Neuronal stem cell (in vitro differentiated cells): ENCODE data around the gene TBX5.
A peak's percentile ranks its signal among the peaks of the same experiment; 100 is the strongest.

Source experiments
- DNase-seq: peaks from one replicate; pipeline ENCODE4 v3.0.0-alpha.2; 2013; ENCODE audit warnings: low spot score
- H2AFZ ChIP-seq: one replicate; pipeline ENCODE4 v1.6.1; 2013; ENCODE audit warnings: mild to moderate bottlenecking, low read length, inconsistent platforms
- H2AK5ac ChIP-seq: 2 replicates; pipeline ENCODE4 v1.6.1; 2013; ENCODE audit warnings: low read depth, mild to moderate bottlenecking, inconsistent platforms, low read length, moderate library complexity, mixed read lengths
- H2BK120ac ChIP-seq: 2 replicates; pipeline ENCODE4 v1.6.1; 2013; ENCODE audit warnings: low read depth, mild to moderate bottlenecking, inconsistent platforms, low read length, moderate library complexity, mixed read lengths
- H2BK12ac ChIP-seq: one replicate; pipeline ENCODE4 v1.6.1; 2013; ENCODE audit warnings: low read length, inconsistent platforms
- H2BK15ac ChIP-seq: 2 replicates; pipeline ENCODE4 v1.6.1; 2013; ENCODE audit warnings: mild to moderate bottlenecking, low read length, inconsistent platforms, mixed read lengths
- H2BK5ac ChIP-seq: one replicate; pipeline ENCODE4 v1.6.1; 2013; ENCODE audit warnings: inconsistent platforms, mild to moderate bottlenecking, low read length, moderate library complexity
- H3K14ac ChIP-seq: one replicate; pipeline ENCODE4 v1.6.1; 2013; ENCODE audit warnings: low read length, inconsistent platforms
- H3K18ac ChIP-seq: 2 replicates; pipeline ENCODE4 v1.6.1; 2013; ENCODE audit warnings: low read length, inconsistent platforms
- H3K23ac ChIP-seq: 2 replicates; pipeline ENCODE4 v1.6.1; 2013; ENCODE audit warnings: low read depth, mild to moderate bottlenecking, mixed read lengths, low read length, inconsistent platforms; ENCODE audit not compliant: poor library complexity
- H3K27ac ChIP-seq: replicated peaks from 3 replicates; pipeline ENCODE4 v1.5.1; 2013; ENCODE audit warnings: low read length, inconsistent platforms
- H3K27me3 ChIP-seq, 3 experiments: 2 replicates each; pipeline ENCODE4 v1.6.1; 2013; ENCODE audit warnings: low read length in 3 of 3, mild to moderate bottlenecking in 2 of 3, inconsistent platforms in 1 of 3, low read depth in 1 of 3, mixed read lengths in 1 of 3, moderate library complexity in 1 of 3; ENCODE audit not compliant: control insufficient read depth in 3 of 3, insufficient read depth in 3 of 3
- H3K36me3 ChIP-seq, 2 donors: replicated peaks in 1 of 2; 2 replicates each; pipeline ENCODE4 v1.6.1; 2013; ENCODE audit warnings: low read length in 2 of 2; ENCODE audit not compliant: control insufficient read depth in 2 of 2, insufficient read depth in 2 of 2
- H3K4ac ChIP-seq: 2 replicates; pipeline ENCODE4 v1.6.1; 2013; ENCODE audit warnings: inconsistent platforms, mild to moderate bottlenecking, low read length, moderate library complexity
- H3K4me1 ChIP-seq, 2 donors: 1 replicate in 1 of 2; 2 replicates in 1 of 2; pipeline ENCODE4 v1.6.1; 2013; ENCODE audit warnings: low read length in 2 of 2, low read depth in 1 of 2; ENCODE audit not compliant: control insufficient read depth in 2 of 2, insufficient read depth in 1 of 2
- H3K4me2 ChIP-seq: one replicate; pipeline ENCODE4 v1.6.1; 2013; ENCODE audit warnings: mild to moderate bottlenecking, low read length, inconsistent platforms; ENCODE audit not compliant: insufficient read depth, poor library complexity, severe bottlenecking
- H3K4me3 ChIP-seq, 2 donors: 2 replicates each; pipeline ENCODE4 v1.5.1; 2013; ENCODE audit warnings: low read length in 2 of 2, mild to moderate bottlenecking in 2 of 2, inconsistent platforms in 1 of 2, moderate library complexity in 1 of 2
- H3K79me1 ChIP-seq: one replicate; pipeline ENCODE4 v1.6.1; 2013; ENCODE audit warnings: low read depth, mild to moderate bottlenecking, inconsistent platforms, low read length, moderate library complexity
- H3K9ac ChIP-seq: one replicate; pipeline ENCODE4 v1.6.1; 2013; ENCODE audit warnings: mild to moderate bottlenecking, low read depth, low read length, inconsistent platforms; ENCODE audit not compliant: poor library complexity
- H3K9me3 ChIP-seq, 2 donors: replicated peaks in 1 of 2; 2 replicates each; pipeline versions ENCODE3 to v1.6.1; 2013; ENCODE audit warnings: low read length in 2 of 2, mild to moderate bottlenecking in 2 of 2, inconsistent platforms in 1 of 2, low read depth in 1 of 2, mixed read lengths in 1 of 2, moderate library complexity in 1 of 2; ENCODE audit not compliant: control insufficient read depth in 2 of 2, insufficient read depth in 1 of 2
- H4K8ac ChIP-seq: one replicate; pipeline ENCODE4 v1.6.1; 2013; ENCODE audit warnings: low read depth, mild to moderate bottlenecking, inconsistent platforms, low read length, moderate library complexity
- H4K91ac ChIP-seq: one replicate; pipeline ENCODE4 v1.6.1; 2013; ENCODE audit warnings: low read length, low read depth, mild to moderate bottlenecking, inconsistent platforms; ENCODE audit not compliant: poor library complexity
- WGBS, 2 donors: extraction: QIAGEN DNeasy Blood & Tissue Kit; methylation state at CpG; one replicate each; pipeline ENCODE4 v1.1.7; 2013; ENCODE audit warnings: missing lambda C conversion rate in 2 of 2, mixed read lengths in 1 of 2; ENCODE audit not compliant: insufficient read length in 2 of 2, insufficient replicate concordance in 1 of 2; ENCODE audit errors: extremely low coverage in 2 of 2; 5-methylcytosine and 5-hydroxymethylcytosine counted together

TBX5 gene

DNA sequence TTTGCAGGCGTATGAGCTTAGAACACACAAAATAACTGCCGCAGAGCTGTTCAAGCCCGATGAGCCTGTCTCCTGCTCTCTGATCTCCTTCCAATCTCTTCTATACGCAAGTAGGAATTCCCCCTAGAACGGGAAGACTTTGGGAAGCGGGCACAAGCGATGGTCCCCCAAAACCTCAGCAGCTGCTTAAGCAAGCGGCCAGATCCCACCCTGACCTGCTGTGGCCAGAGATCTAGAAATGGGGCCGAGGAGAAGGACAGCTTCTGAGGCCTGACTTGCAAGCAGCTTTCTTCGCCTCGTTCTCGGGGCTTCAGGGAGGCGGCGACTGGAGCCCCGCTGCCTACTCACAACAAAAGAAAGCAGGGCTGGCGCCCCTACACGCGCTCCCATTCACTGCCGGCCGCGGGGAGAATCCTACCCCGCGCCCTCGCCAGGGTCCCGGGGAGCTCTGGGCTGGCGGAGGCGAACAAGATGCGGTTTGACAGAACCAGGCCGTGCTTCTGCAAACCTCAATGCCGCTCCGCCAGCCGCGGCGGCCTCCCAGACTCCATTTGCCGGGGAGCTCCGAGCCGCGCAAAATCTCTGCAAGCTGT, 922 bp downstream of the TBX5 start:
- no peaks in the 10 kb centered on the region for H3K4me1 ChIP-seq
- peak overlapping the region; percentile 32 for H3K18ac ChIP-seq
- H2AK5ac ChIP-seq: no peak overlapping the region
- DNase-seq: peak; percentile 52
- H3K36me3 ChIP-seq: no peaks in the 10 kb centered on the region
- no peak overlapping the region for H2BK120ac ChIP-seq
- no peak overlapping the region for H3K9ac ChIP-seq
- H3K4me3 ChIP-seq: no peak overlapping the region
- H4K8ac ChIP-seq: no peak overlapping the region
- H2BK5ac ChIP-seq: no peak overlapping the region
- H3K14ac ChIP-seq: no peak overlapping the region
- H2BK12ac ChIP-seq: no peak overlapping the region
- peak overlapping the region; percentile 17 for H3K23ac ChIP-seq
- no peak overlapping the region for H3K27ac ChIP-seq
- H2AFZ ChIP-seq: peak overlapping the region; percentile 59
- no peak overlapping the region for H3K4me2 ChIP-seq
- no CpG with 5 or more reads among the region's 38 CpGs for WGBS, 2 donors
- H3K79me1 ChIP-seq: no peaks in the 10 kb centered on the region
- no peak overlapping the region for H4K91ac ChIP-seq
- no peak overlapping the region for H3K4ac ChIP-seq
- H3K27me3 ChIP-seq: peaks cover 84 to 100% (median 99%) of the 10 kb centered on the region in 3 experiments
- H3K9me3 ChIP-seq: peaks cover 0 to 2% of the 10 kb centered on the region in 2 donors
- no peak overlapping the region for H2BK15ac ChIP-seq

DNA sequence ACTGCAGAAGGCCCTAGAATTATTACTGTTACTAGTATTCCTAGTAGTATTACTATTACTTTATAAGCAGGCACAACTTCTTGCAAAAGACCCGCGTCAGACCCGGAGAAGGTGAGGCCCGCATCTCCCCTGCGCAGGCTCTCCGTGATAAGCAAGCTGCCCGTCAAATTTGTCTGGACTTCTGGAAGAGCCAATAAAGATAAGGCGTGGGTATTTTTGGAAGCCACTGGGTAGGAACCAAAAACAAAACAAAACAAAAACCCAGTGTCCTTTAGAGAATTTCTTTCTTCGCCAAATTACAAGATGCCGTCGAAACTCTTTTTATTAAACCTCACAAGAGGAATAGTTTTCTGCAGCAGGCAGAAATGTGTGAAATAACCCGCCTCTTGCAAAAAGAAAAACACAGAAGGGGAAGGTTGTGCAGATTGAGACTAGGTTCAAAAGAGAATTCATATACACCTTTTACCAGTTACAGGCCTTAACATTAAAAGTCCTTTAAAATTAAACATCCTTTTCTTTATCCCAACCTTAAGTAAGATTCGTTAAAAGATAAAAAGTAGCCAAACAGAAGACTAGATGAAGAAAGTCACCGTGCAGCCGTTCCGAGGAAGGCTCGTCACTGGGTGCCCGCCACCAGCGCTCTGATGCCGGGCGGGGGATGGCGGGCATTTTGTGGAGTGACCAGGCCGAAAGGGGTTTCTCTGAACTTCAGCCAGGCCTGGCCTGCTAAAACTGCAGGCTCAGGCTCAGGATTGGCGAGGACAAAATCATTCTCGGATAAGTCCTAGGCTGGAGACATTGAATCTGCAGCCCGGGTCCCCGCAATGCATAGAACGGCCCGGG, 1.6 kb downstream of the TBX5 start:
- H3K36me3 ChIP-seq: no peaks in the 10 kb centered on the region
- H3K79me1 ChIP-seq: no peaks in the 10 kb centered on the region
- no peak overlapping the region for H3K14ac ChIP-seq
- no peak overlapping the region for H3K4me3 ChIP-seq
- H2BK12ac ChIP-seq: no peak overlapping the region
- no peak overlapping the region for H2BK5ac ChIP-seq
- no peak overlapping the region for H3K4ac ChIP-seq
- H4K8ac ChIP-seq: no peak overlapping the region
- no peak overlapping the region for H2BK120ac ChIP-seq
- H3K9ac ChIP-seq: no peak overlapping the region
- no peak overlapping the region for H2BK15ac ChIP-seq
- no peak overlapping the region for H3K18ac ChIP-seq
- H3K27ac ChIP-seq: no peak overlapping the region
- H3K9me3 ChIP-seq: peaks cover 0 to 2% of the 10 kb centered on the region in 2 donors
- H3K4me2 ChIP-seq: no peak overlapping the region
- WGBS, 2 donors: no CpG with 5 or more reads among the region's 29 CpGs
- H3K27me3 ChIP-seq: peaks cover 80 to 100% (median 99%) of the 10 kb centered on the region in 3 experiments
- H3K23ac ChIP-seq: peak overlapping the region; percentile 86
- H2AK5ac ChIP-seq: no peak overlapping the region
- no peak overlapping the region for H4K91ac ChIP-seq
- DNase-seq: no peak
- no peaks in the 10 kb centered on the region for H3K4me1 ChIP-seq
- H2AFZ ChIP-seq: no peak overlapping the region

GRCh38 chr12:114403690-114404066, 2.3 kb downstream of the TBX5 start:
- H3K4ac ChIP-seq: no peak overlapping the region
- H2BK5ac ChIP-seq: no peak overlapping the region
- no peaks in the 10 kb centered on the region for H3K36me3 ChIP-seq
- no peak overlapping the region for H2AFZ ChIP-seq
- no peak overlapping the region for H2BK120ac ChIP-seq
- H3K4me2 ChIP-seq: no peak overlapping the region
- WGBS, 2 donors: no CpG with 5 or more reads among the region's 24 CpGs
- H3K27me3 ChIP-seq: peaks cover 74 to 100% (median 99%) of the 10 kb centered on the region in 3 experiments
- H3K14ac ChIP-seq: no peak overlapping the region
- H3K4me3 ChIP-seq: no peak overlapping the region
- H3K9ac ChIP-seq: no peak overlapping the region
- H2BK15ac ChIP-seq: no peak overlapping the region
- no peak overlapping the region for H3K27ac ChIP-seq
- H4K91ac ChIP-seq: no peak overlapping the region
- peak; percentile 31 for DNase-seq
- H3K9me3 ChIP-seq: peaks cover 0 to 2% of the 10 kb centered on the region in 2 donors
- no peaks in the 10 kb centered on the region for H3K79me1 ChIP-seq
- H2BK12ac ChIP-seq: no peak overlapping the region
- no peak overlapping the region for H2AK5ac ChIP-seq
- H3K23ac ChIP-seq: peak overlapping the region; percentile 86
- H3K4me1 ChIP-seq: no peaks in the 10 kb centered on the region
- H3K18ac ChIP-seq: no peak overlapping the region
- H4K8ac ChIP-seq: no peak overlapping the region

DNA sequence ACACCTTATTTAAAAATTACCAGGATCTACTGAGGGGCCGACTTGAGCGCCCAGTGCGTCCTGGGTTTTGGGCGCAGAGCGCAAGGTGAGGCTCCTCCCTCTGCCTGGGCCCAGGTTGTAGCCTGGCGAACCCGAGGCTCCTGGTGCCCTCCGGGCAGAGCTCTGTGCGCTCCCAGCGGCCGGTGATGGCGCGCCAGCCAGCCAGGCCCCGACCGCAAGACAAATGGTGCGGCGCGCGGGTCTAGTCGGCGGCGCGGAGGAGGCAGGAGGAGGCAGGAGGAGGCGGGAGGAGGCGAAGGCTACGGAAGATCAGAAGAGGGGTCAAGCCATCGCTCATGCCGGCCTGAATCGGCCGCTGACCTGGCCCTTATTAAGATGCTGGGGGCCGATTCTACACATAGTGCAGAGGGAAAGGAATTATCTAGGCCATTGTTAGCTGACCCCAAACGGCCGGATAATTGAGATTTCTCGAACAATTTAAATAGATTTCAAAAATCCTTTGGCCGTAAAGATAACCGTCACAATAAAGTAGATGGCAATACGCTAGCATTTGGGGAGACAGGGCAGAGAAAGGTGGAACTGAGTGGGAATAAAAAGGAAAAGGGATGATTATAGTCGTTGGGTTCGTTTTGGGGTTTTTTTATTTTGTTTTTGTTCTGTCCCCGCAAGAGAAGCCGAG, 2.8 kb downstream of the TBX5 start:
- no peak overlapping the region for H2BK5ac ChIP-seq
- H3K79me1 ChIP-seq: no peaks in the 10 kb centered on the region
- H3K36me3 ChIP-seq: no peaks in the 10 kb centered on the region
- no peak overlapping the region for H3K14ac ChIP-seq
- H3K23ac ChIP-seq: peak overlapping the region; percentile 31
- H2BK120ac ChIP-seq: no peak overlapping the region
- no peak overlapping the region for H3K27ac ChIP-seq
- peak; percentile 70 for DNase-seq
- peaks cover 0 to 2% of the 10 kb centered on the region in 2 donors for H3K9me3 ChIP-seq
- no peak overlapping the region for H3K4me3 ChIP-seq
- H3K4ac ChIP-seq: no peak overlapping the region
- H2AFZ ChIP-seq: no peak overlapping the region
- H3K4me2 ChIP-seq: no peak overlapping the region
- no peaks in the 10 kb centered on the region for H3K4me1 ChIP-seq
- H4K91ac ChIP-seq: no peak overlapping the region
- no peak overlapping the region for H2BK15ac ChIP-seq
- H3K9ac ChIP-seq: no peak overlapping the region
- no peak overlapping the region for H4K8ac ChIP-seq
- H3K18ac ChIP-seq: no peak overlapping the region
- peaks cover 75 to 100% (median 99%) of the 10 kb centered on the region in 3 experiments for H3K27me3 ChIP-seq
- no peak overlapping the region for H2BK12ac ChIP-seq
- H2AK5ac ChIP-seq: no peak overlapping the region
- no CpG with 5 or more reads among the region's 41 CpGs for WGBS, 2 donors
